ENCODE measurements around the gene PTPN6.

Gene PTPN6

GRCh38 chr12:6975297-6976032 lies 24.3 kb downstream of the PTPN6 start:
- DNase-seq, result no peak

GRCh38 chr12:6977653-6978052 lies 26.5 kb downstream of the PTPN6 start:
- no peak for DNase-seq

GRCh38 chr12:6978188-6978587 lies 27.0 kb downstream of the PTPN6 start:
- DNase-seq, result no peak

GRCh38 chr12:6978611-6979011 lies 27.5 kb downstream of the PTPN6 start:
- DNase-seq, result no peak

GRCh38 chr12:6979021-6979420 lies 27.9 kb downstream of the PTPN6 start:
- DNase-seq, result no peak

GRCh38 chr12:6979453-6979852 lies 28.3 kb downstream of the PTPN6 start:
- no peak for DNase-seq

- no peak for DNase-seq
These were observed 28.9 kb downstream of the PTPN6 start for GRCh38 chr12:6980075-6980474.

GRCh38 chr12:6980740-6981139 lies 29.6 kb downstream of the PTPN6 start:
- DNase-seq, result no peak

- DNase-seq, result no peak
These were observed 30.2 kb downstream of the PTPN6 start for GRCh38 chr12:6981152-6982052.

GRCh38 chr12:6982532-6982931 lies 31.4 kb downstream of the PTPN6 start:
- DNase-seq, result no peak

GRCh38 chr12:6987956-6988553 lies 36.9 kb downstream of the PTPN6 start:
- no peak for DNase-seq

GRCh38 chr12:6996040-6996441 lies 44.9 kb downstream of the PTPN6 start:
- no peak for DNase-seq

GRCh38 chr12:6998715-6999451 lies 47.7 kb downstream of the PTPN6 start:
- no peak for DNase-seq

- no peak for DNase-seq
These were observed 50.9 kb downstream of the PTPN6 start for GRCh38 chr12:7001921-7002591.

- DNase-seq, result no peak
These were observed 53.2 kb downstream of the PTPN6 start for GRCh38 chr12:7004287-7004803.

- no peak for DNase-seq
These were observed 53.7 kb downstream of the PTPN6 start for GRCh38 chr12:7004840-7005239.

- no peak for DNase-seq
These were observed 54.2 kb downstream of the PTPN6 start for GRCh38 chr12:7005311-7005710.

- DNase-seq, result no peak
These were observed 55.5 kb downstream of the PTPN6 start for GRCh38 chr12:7006639-7007038.

- no peak for DNase-seq
These were observed 57.7 kb downstream of the PTPN6 start for GRCh38 chr12:7008864-7009263.

- no peak for DNase-seq
These were observed 58.4 kb downstream of the PTPN6 start for GRCh38 chr12:7009512-7009911.

All from T-helper 9 cell (primary cell).